OCI-LY1 (cell line): ENCODE results near the gene RPL22L1.
"Not testable (repeated sequence)": the region's sequence is repeated elsewhere in the genome, so short reads cannot be mapped to it uniquely, and the experiment has no call there.

ENCODE experiments used
- H2AFZ ChIP-seq: fragments of 200-600 bp; sonication (generic), shearing (Covaris generic); 2 replicates; pipeline ENCODE4 v1.6.0; 2014; ENCODE audit warnings: antibody characterized with exemption, mild to moderate bottlenecking, low read length
- H3F3A ChIP-seq: fragments of 200-600 bp; sonication (generic), shearing (Covaris generic); 2 replicates; pipeline ENCODE4 v1.6.0; 2014; ENCODE audit warnings: mild to moderate bottlenecking, antibody characterized with exemption, low read length, moderate library complexity; ENCODE audit not compliant: insufficient read depth
- H3K27ac ChIP-seq: fragments of 200-600 bp; sonication (generic); 2 replicates; pipeline ENCODE4 v1.5.1; 2014; ENCODE audit warnings: low read length, mixed run types, mild to moderate bottlenecking, low read depth; ENCODE audit not compliant: poor library complexity, severe bottlenecking
- H3K27me3 ChIP-seq: fragments of 200-600 bp; sonication (generic); 2 replicates; pipeline ENCODE4 v1.6.0; 2014; ENCODE audit warnings: antibody characterized with exemption, mild to moderate bottlenecking, low read length, moderate library complexity; ENCODE audit not compliant: insufficient read depth
- H3K36me3 ChIP-seq: fragments of 200-600 bp; sonication (generic); 2 replicates; pipeline ENCODE4 v1.6.1; 2014; ENCODE audit warnings: mild to moderate bottlenecking, antibody characterized with exemption, low read length, moderate library complexity, mixed read lengths; ENCODE audit not compliant: insufficient read depth
- H3K4me1 ChIP-seq: fragments of 200-600 bp; sonication (generic); 2 replicates; pipeline ENCODE4 v1.5.1; 2014; ENCODE audit warnings: mild to moderate bottlenecking, low read length, moderate library complexity; ENCODE audit not compliant: insufficient read depth, severe bottlenecking
- H3K4me2 ChIP-seq: fragments of 200-600 bp; sonication (generic), shearing (Covaris generic); 2 replicates; pipeline ENCODE4 v1.6.1; 2014; ENCODE audit warnings: low read length
- H3K4me3 ChIP-seq: fragments of 200-600 bp; sonication (generic); 2 replicates; pipeline ENCODE4 v1.5.1; 2014; ENCODE audit warnings: low read length, low read depth, mild to moderate bottlenecking, mixed read lengths; ENCODE audit not compliant: poor library complexity, severe bottlenecking
- H3K79me2 ChIP-seq: fragments of 200-600 bp; shearing (Covaris generic); 2 replicates; pipeline ENCODE4 v1.6.1; 2016; ENCODE audit warnings: mixed run types, low read length, mixed read lengths; ENCODE audit not compliant: insufficient read depth
- H3K9ac ChIP-seq: fragments of 200-600 bp; sonication (generic), shearing (Covaris generic); 2 replicates; pipeline ENCODE4 v1.6.1; 2014; ENCODE audit warnings: mild to moderate bottlenecking, low read length, mixed read lengths
- H3K9me2 ChIP-seq: fragments of 200-600 bp; sonication (generic), shearing (Covaris generic); 2 replicates; pipeline ENCODE4 v1.6.1; 2014; ENCODE audit warnings: low read depth, mild to moderate bottlenecking, low read length, mixed read lengths
- H3K9me3 ChIP-seq: fragments of 200-600 bp; shearing (Covaris generic); 2 replicates; pipeline ENCODE4 v1.6.1; 2014; ENCODE audit warnings: low read length, mixed read lengths
- H4K20me1 ChIP-seq: fragments of 200-600 bp; sonication (generic), shearing (Covaris generic); 2 replicates; pipeline ENCODE4 v1.6.0; 2016; ENCODE audit warnings: mild to moderate bottlenecking, low read length; ENCODE audit not compliant: insufficient read depth
- EZH2 ChIP-seq: fragments of 200-600 bp; sonication (generic), shearing (Covaris generic); IDR thresholded peaks from 2 replicates; pipeline ENCODE4 v1.8.0; 2017; ENCODE audit warnings: borderline replicate concordance, mixed run types, mild to moderate bottlenecking, antibody characterized with exemption, low read length, moderate library complexity, mixed read lengths
- TF ChIP-seq, protein P1 (sequence below): fragments of 200-600 bp; sonication (generic), shearing (Covaris generic); IDR thresholded peaks from 2 replicates; pipeline ENCODE4 v1.5.1; 2017; ENCODE audit warnings: mild to moderate bottlenecking, antibody characterized with exemption, low read length, moderate library complexity, mixed read lengths

The RPL22L1 gene

DNA sequence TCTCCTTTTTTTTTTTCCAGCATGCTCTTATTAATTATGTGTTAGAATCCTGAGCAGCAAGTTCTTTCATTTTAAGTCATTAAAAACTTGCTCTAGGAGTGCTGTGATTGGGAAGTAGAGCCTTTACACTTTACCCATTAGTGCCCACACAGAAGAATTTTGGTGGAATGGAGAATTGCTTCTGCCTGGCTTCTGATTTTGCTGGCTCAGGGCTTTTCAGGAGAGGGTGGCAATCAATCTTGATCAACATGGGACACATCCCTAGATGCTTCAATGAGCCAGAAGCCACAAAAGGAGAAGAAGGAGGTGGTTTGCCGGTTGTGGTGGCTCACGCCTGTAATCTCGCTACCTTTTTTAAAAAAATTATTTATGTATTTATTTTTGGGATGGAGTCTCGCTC, 39.4 kb downstream of the RPL22L1 start:
- Histone ChIP-seq H3K36me3 (no peaks in the 10 kb centered on the region), H2AFZ (no peak overlapping the region), H3K9ac (no peak overlapping the region), H4K20me1 (no peaks in the 10 kb centered on the region), H3K4me1 (no peaks in the 10 kb centered on the region), H3K9me2 (no peaks in the 10 kb centered on the region), H3K4me3 (no peak overlapping the region), H3K9me3 (no peaks in the 10 kb centered on the region), H3K4me2 (no peak overlapping the region), H3F3A (no peaks in the 10 kb centered on the region), H3K79me2 (no peaks in the 10 kb centered on the region), H3K27ac (no peak overlapping the region), H3K27me3 (no peaks in the 10 kb centered on the region; the same call in 1 of the 2 replicates)
- no peak for TF ChIP-seq EZH2
- TF ChIP-seq, protein P1, sequence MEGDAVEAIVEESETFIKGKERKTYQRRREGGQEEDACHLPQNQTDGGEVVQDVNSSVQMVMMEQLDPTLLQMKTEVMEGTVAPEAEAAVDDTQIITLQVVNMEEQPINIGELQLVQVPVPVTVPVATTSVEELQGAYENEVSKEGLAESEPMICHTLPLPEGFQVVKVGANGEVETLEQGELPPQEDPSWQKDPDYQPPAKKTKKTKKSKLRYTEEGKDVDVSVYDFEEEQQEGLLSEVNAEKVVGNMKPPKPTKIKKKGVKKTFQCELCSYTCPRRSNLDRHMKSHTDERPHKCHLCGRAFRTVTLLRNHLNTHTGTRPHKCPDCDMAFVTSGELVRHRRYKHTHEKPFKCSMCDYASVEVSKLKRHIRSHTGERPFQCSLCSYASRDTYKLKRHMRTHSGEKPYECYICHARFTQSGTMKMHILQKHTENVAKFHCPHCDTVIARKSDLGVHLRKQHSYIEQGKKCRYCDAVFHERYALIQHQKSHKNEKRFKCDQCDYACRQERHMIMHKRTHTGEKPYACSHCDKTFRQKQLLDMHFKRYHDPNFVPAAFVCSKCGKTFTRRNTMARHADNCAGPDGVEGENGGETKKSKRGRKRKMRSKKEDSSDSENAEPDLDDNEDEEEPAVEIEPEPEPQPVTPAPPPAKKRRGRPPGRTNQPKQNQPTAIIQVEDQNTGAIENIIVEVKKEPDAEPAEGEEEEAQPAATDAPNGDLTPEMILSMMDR: no peak

DNA sequence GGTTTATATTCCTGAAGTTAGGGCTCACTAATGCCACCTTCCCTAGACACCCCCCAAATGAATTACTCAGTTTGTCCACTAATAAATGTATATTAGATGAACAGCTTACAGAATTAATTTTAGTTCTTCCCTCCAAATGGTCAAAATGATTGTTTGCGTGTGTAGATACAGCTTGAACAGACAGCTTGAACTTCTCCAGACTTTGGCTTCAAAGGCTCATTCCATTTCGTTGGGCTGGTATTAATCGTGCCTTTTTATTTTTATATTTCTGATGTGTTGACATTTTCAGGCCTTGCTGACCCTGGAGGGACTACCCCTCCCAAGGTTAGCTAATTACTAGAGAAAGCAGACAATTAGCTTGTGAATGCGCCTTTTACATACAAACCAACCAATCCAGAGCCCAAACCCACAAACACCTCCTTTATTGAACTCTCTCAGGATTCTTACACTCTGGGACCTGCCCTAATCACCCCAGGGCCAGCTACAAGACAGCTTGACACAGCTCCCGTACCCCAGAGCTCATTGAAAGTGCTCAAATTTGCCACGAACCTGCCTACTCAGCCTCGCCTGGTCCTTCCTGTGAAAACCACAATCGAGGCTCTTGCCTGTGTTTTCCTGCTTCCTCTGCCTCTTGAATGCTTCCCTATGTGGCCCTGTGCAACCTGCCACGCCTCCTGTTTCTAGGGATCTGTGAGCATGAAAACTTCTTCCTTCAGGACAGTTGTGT, 40.3 kb downstream of the RPL22L1 start:
- no peaks in the 10 kb centered on the region; the same call in 1 of the 2 replicates for H3K27me3 ChIP-seq
- H3F3A ChIP-seq: no peaks in the 10 kb centered on the region
- H3K4me2 ChIP-seq: no peak overlapping the region
- no peaks in the 10 kb centered on the region for H3K36me3 ChIP-seq
- H3K4me1 ChIP-seq: no peaks in the 10 kb centered on the region
- TF ChIP-seq, protein P1: no peak
- TF ChIP-seq EZH2: no peak
- H2AFZ ChIP-seq: no peak overlapping the region
- H3K4me3 ChIP-seq: no peak overlapping the region
- no peaks in the 10 kb centered on the region for H4K20me1 ChIP-seq
- H3K9me3 ChIP-seq: no peaks in the 10 kb centered on the region
- no peak overlapping the region for H3K9ac ChIP-seq
- H3K27ac ChIP-seq: no peak overlapping the region
- H3K79me2 ChIP-seq: no peaks in the 10 kb centered on the region
- no peaks in the 10 kb centered on the region for H3K9me2 ChIP-seq

DNA sequence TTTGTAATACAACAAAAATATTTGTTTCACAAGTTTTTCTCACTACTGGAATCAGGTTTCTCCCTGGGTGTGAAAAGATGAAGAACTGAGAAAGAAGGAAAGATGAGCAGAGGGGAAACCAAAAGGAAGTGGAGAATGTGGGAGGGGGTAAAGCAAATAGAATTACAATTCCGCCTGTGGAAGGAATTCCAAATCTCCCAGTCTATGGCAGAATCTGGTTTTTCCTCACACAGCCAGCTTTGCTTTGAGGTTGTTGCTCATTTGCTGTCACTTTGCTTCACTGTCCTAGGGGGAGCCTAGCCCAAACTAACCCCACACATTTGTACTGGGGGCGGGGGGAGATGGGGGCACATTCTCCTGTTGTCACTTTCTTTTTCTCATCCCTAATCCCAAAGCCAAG, 43.9 kb downstream of the RPL22L1 start:
- TF ChIP-seq, protein P1: no peak
- no peak for TF ChIP-seq EZH2
- no peak overlapping the region for H3K4me2 ChIP-seq

DNA sequence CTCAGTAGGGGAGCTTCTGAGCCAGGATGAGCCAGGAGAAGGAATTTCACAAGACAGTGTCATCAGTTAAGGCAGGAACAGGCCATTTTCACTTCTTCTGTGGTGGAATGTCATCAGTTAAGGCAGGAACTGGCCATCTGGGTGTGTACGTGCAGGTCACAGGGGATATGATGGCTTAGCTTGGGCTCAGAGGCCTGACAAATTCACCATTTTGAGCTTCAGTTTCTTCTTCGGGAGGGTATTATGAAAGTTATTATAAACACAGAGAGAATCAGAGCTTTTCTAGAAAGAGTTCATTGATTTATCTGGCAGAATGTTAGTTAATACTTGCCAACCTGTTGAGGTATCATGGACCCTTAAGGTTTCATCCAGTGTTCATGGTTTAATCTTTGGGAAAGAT, 46.4 kb downstream of the RPL22L1 start:
- H3K79me2 ChIP-seq, H4K20me1 ChIP-seq, H3K4me2 ChIP-seq, H3K27ac ChIP-seq, H3K36me3 ChIP-seq, H2AFZ ChIP-seq, H3K4me3 ChIP-seq, H3K4me1 ChIP-seq, H3K9ac ChIP-seq, H3K9me3 ChIP-seq, H3F3A ChIP-seq, H3K27me3 ChIP-seq, H3K9me2 ChIP-seq: not testable (repeated sequence)

More for the DNA sequence above, 43.9 kb downstream of the RPL22L1 start:
- Histone ChIP-seq H3K9me3 (no peaks in the 10 kb centered on the region), H2AFZ (no peak overlapping the region), H3K9me2 (no peaks in the 10 kb centered on the region), H4K20me1 (no peaks in the 10 kb centered on the region), H3K4me1 (no peaks in the 10 kb centered on the region), H3F3A (no peaks in the 10 kb centered on the region), H3K36me3 (no peaks in the 10 kb centered on the region), H3K27me3 (no peaks in the 10 kb centered on the region; the same call in 1 of the 2 replicates), H3K9ac (no peak overlapping the region), H3K4me3 (no peak overlapping the region), H3K27ac (no peak overlapping the region), H3K79me2 (no peaks in the 10 kb centered on the region)

DNA sequence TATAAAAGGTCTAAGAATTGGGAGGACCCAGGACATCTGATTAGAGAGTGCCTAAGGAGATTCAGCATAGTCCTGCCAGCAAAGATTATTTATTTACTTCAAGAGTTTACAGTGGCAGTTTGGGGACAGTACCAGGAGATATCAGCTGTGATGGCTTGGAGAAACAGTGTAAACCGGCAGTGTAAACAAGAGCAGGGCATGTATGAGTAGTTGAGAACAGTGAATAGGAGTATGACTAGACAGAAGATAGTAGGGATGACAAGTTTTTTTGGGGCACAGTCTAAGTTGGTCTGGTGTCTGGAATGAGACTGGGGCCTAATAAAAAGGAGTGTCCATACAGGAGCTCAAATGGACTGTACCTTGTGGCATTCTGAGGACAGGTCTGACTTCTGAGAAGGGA, 51.7 kb downstream of the RPL22L1 start:
- not testable (repeated sequence) for H3K4me2 ChIP-seq, H3K4me1 ChIP-seq, H3K9me3 ChIP-seq

More for the DNA sequence above, 51.7 kb downstream of the RPL22L1 start:
- not testable (repeated sequence) for H3K4me3 ChIP-seq, H3K79me2 ChIP-seq, H3K27ac ChIP-seq, H3K9ac ChIP-seq, H4K20me1 ChIP-seq, H3K27me3 ChIP-seq, H3K36me3 ChIP-seq, H3K9me2 ChIP-seq, H3F3A ChIP-seq, H2AFZ ChIP-seq
